HG02763 (cell line): Measurements from ENCODE around the gene ARHGDIA.
"Not testable (repeated sequence)": the region's sequence is repeated elsewhere in the genome, so short reads cannot be mapped to it uniquely, and the experiment has no call there.

Experiments used
- ATAC-seq: cut with Tn5 transposase; IDR thresholded peaks from one replicate; pipeline ENCODE4 v1.9.1; 2021; ENCODE audit warnings: mild to moderate bottlenecking, moderate library complexity; ENCODE audit not compliant: unreplicated experiment

The ARHGDIA gene

GRCh38 chr17:81844887-81845286 is 26.2 kb downstream of the ARHGDIA start:
- no peak for ATAC-seq

GRCh38 chr17:81844327-81844851 is 26.7 kb downstream of the ARHGDIA start:
- ATAC-seq, result no peak

- no peak for ATAC-seq
Measured at GRCh38 chr17:81843713-81844326, 27.3 kb downstream of the ARHGDIA start.

- no peak for ATAC-seq
Measured at GRCh38 chr17:81842725-81843504, 28.2 kb downstream of the ARHGDIA start.

GRCh38 chr17:81842378-81842724 is 28.8 kb downstream of the ARHGDIA start:
- ATAC-seq, result no peak

GRCh38 chr17:81841866-81842265 is 29.3 kb downstream of the ARHGDIA start:
- no peak for ATAC-seq

GRCh38 chr17:81840826-81841778 is 30.0 kb downstream of the ARHGDIA start:
- no peak for ATAC-seq

- ATAC-seq, result not testable (repeated sequence)
Measured at GRCh38 chr17:81840059-81840458, 31.1 kb downstream of the ARHGDIA start.

GRCh38 chr17:81839301-81839700 is 31.8 kb downstream of the ARHGDIA start:
- no peak for ATAC-seq

GRCh38 chr17:81838753-81839255 is 32.3 kb downstream of the ARHGDIA start:
- no peak for ATAC-seq

- ATAC-seq, result no peak
Measured at GRCh38 chr17:81837641-81838040, 33.5 kb downstream of the ARHGDIA start.

- no peak for ATAC-seq
Measured at GRCh38 chr17:81834831-81835267, 36.3 kb downstream of the ARHGDIA start, which contains the start of gene PPP1R27. PPP1R27 (minus strand) TSS chr17:81835050; CDS start chr17:81834953, 97 bp downstream.

- no peak for ATAC-seq
Measured at GRCh38 chr17:81833921-81834830, 37.0 kb downstream of the ARHGDIA start.

GRCh38 chr17:81833160-81833920 is 37.8 kb downstream of the ARHGDIA start, which contains the start of gene MCRIP1:
MCRIP1 (minus strand) TSS chr17:81833291; CDS start chr17:81824506, 8,785 bp downstream.
- peak; percentile 79 for ATAC-seq

- no peak for ATAC-seq
Measured at GRCh38 chr17:81832608-81833159, 38.5 kb downstream of the ARHGDIA start.

- ATAC-seq, result no peak
Measured at GRCh38 chr17:81831957-81832607, 39.1 kb downstream of the ARHGDIA start.

- ATAC-seq, result no peak
Measured at GRCh38 chr17:81831563-81831956, 39.6 kb downstream of the ARHGDIA start.

GRCh38 chr17:81829858-81830257 is 41.3 kb downstream of the ARHGDIA start:
- ATAC-seq, result no peak
